GM21381 (cell line): ENCODE measurements around the gene TPSB2.
"Not testable (repeated sequence)": the region's sequence is repeated elsewhere in the genome, so short reads cannot be mapped to it uniquely, and the experiment has no call there.

Source experiments
- ATAC-seq: cut with Tn5 transposase; IDR thresholded peaks from one replicate; pipeline ENCODE4 v1.9.1; 2021; ENCODE audit warnings: mild to moderate bottlenecking, moderate library complexity; ENCODE audit not compliant: unreplicated experiment

The TPSB2 gene

DNA sequence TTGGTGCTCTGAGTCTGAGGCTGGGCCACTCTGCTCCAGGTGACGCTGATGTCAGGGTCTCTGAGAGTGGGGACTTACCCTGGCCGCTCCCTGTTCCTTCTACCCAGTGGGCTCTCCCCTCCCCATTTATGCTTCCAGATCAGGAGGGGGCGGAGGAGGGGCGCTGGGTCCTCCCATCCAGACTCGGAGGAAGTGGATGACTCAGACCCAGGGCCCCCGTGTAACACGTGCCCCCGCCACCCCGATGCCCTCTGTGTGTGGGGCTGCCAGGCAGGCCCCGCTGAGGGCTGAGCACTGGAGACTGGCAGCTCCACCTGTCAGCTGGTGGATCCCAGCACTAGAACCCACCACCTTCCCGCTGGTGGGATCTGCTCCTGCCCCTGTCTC is at the start of gene TPSB2:
Gene TPSB2 (minus strand): TSS at position 101 of the 387 bp plus-strand sequence. CDS start 233 bp downstream, outside the sequence.
- not testable (repeated sequence) for ATAC-seq

DNA sequence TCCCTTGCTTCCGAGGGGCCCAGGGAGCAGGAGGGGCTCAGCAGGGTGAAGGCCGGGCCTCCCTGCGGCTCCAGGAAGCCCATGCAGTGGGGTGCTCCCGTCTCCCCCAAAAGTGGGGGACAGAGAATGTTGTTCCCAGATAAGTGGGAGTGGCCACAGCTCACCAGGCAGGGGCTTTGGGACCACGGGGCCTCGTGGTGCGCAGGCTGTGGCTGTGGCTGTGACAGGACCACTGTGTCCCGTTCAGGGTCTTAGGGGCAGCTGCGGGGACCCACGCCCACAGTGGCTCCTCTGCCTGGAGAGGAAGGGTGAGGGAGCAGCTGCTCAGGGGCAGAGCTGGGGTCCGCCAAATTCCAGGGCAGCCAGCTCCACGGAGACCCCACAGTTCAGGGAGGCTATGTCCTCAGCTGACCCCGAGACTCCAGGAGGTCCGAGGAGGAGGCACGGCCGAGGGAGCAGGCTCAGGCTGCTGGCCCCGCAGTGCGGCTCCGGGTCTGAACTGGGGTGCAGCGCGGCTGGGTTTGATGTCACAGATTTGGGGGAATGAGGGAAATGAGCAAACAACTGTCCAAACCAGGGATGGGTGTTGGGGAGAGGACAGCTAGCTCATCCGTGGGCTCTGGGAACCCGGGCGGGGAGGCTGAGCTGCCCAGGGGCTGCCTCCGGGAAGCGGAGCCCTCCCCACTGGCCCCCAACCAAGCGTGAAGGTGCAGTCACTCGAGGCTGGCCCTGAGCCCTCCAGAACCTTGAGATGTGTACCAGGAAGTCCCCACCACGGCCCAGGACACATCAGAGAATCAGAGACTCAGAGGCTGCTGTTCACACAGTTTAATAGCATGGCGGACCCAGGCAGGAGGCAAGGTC is 49.3 kb upstream of the TPSB2 start:
- ATAC-seq = no peak

GRCh38 chr16:1278477-1278876 is 48.5 kb upstream of the TPSB2 start:
- ATAC-seq = no peak

GRCh38 chr16:1277617-1278282 is 47.8 kb upstream of the TPSB2 start:
- ATAC-seq = no peak

- no peak for ATAC-seq
Measured at GRCh38 chr16:1277151-1277598, 47.2 kb upstream of the TPSB2 start.

- no peak for ATAC-seq
Measured at GRCh38 chr16:1276580-1276878, 46.5 kb upstream of the TPSB2 start.

DNA sequence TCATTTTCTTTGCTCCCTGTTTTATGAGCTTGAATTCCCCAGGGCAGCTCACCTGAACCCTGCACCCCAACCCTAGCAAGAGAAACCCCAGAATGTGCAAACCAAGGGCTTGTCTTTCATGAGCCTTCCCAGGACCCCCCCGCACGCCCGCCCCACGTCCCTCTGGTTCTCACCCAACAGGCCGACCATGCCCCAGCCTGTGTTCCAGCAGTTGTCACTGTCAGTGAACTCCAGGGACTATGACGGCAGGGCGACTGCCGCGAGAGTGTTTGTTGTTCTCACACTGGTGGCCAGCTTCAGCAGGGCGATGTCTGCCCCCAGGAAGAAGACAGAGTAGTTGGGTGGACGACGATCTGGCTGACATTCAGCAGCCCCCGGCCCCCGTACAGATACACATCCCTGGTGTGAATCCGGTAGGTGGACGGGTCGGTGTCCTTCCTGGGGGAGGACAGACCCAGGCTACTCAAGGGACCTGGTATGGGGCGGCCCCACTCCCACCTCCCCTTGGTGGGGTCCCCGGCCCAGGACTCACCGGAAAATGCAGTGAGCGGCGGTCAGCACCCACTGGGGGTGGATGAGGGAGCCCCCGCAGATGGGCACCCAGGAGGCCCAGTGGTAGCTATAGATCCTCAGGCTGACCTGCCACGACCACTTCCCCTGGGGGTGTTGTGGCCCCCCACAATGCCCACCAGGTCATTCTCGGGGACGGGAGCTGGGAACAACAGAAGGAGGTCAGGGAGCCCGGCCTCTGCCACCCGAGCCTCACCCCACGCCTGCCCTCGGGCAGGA is 46.0 kb upstream of the TPSB2 start:
- ATAC-seq = no peak

DNA sequence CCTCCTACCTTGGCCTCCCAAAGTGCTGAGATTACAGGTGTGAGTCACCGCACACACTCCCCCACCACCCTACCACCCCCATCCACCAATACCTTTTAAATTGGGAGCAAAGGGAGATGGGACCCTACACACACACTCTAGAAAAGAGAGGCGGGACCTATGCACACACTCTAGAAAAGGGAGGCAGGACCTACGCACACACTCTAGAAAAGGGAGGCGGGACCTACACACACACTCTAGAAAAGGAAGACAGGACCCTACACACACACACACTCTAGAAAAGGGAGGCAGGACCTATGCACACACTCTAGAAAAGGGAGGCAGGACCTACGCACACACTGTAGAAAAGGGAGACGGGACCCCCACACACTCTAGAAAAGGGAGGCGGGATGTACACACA is 44.8 kb upstream of the TPSB2 start:
- ATAC-seq = no peak

DNA sequence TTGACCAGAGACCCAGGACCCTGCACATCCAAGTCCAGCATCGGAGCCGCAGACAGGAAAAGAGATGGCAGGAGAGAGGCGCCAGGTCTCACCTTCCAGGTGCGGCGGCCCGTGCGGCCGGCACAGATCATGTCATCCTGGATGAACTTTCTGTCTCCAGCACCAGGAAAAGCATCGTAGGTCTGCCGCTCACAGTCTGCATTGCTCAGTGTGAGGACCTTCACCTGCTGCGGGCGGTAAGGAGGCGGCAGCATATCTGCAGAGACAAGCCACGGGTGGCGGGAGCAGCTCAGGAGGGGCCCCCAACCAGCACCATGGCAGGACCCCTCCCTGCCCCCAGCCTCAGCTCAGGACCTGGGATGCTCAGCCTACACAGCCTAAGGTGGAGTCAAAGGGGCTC is 43.8 kb upstream of the TPSB2 start:
- ATAC-seq = no peak

- no peak for ATAC-seq
Measured at GRCh38 chr16:1272453-1273198, 42.6 kb upstream of the TPSB2 start.

DNA sequence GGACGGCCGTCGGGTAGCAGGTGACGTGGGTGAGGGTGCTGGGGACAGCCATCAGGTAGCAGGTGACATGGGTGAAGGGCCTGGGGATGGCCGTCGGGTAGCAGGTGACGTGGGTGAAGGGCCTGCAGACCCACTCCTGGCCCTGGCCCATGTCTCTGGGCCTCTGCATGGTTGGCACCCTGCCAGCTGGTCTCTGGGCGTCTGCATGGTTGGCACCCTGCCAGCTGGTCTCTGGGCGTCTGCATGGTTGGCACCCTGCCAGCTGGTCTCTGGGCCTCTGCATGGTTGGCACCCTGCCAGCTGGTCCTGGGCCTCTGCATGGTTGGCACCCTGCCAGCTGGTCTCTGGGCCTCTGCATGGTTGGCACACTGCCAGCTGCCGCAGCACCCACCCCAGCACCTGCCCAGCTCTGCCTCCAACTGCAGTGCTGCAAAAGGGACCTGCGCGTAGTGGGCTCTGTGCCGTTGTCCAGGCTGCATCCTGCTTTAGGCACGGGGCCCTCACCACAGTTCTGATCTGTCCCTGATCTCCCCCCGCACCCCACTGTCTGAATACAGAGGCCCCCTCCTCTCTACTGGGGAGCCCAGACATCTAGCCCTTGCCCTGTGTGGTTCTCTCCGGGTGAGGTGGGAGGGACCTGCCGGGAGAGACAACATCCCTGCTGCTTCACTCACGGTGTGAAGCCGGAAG is 41.9 kb upstream of the TPSB2 start:
- not testable (repeated sequence) for ATAC-seq

DNA sequence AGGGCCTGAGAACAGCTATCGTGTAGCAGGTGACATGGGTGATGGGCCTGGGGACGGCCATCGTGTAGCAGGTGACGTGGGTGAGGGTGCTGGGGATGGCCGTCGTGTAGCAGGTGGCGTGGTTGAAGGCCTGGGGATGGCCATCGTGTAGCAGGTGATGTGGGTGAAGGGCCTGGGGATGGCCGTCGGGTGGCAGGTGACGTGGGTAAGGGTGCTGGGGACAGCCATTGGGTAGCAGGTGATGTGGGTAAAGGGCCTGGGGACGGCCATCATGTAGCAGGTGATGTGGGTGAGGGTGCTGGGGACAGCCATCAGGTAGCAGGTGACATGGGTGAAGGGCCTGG is 41.4 kb upstream of the TPSB2 start:
- ATAC-seq = no peak

DNA sequence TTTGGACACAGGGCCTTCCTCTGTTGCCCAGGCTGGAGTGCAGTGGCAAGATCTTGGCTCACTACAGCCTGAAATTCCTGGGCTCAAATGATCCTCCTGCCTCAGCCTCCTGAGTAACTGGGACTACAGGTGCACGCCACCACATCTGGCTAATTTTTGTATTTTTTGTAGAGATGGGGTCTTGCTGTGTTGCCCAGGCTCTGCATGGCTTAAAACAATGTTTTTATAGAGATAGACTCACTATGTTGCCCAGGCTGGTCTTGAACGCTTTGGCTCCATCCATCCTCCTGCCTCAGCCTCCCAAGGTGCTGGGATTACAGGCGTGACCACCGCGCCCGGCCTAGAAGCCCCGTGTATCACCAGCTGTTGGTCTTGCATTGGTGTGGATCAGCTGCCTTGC is 39.4 kb upstream of the TPSB2 start:
- ATAC-seq = not testable (repeated sequence)

GRCh38 chr16:1265826-1266225 is 35.8 kb upstream of the TPSB2 start:
- no peak for ATAC-seq

- ATAC-seq = no peak
Measured at GRCh38 chr16:1265090-1265630, 35.2 kb upstream of the TPSB2 start.

DNA sequence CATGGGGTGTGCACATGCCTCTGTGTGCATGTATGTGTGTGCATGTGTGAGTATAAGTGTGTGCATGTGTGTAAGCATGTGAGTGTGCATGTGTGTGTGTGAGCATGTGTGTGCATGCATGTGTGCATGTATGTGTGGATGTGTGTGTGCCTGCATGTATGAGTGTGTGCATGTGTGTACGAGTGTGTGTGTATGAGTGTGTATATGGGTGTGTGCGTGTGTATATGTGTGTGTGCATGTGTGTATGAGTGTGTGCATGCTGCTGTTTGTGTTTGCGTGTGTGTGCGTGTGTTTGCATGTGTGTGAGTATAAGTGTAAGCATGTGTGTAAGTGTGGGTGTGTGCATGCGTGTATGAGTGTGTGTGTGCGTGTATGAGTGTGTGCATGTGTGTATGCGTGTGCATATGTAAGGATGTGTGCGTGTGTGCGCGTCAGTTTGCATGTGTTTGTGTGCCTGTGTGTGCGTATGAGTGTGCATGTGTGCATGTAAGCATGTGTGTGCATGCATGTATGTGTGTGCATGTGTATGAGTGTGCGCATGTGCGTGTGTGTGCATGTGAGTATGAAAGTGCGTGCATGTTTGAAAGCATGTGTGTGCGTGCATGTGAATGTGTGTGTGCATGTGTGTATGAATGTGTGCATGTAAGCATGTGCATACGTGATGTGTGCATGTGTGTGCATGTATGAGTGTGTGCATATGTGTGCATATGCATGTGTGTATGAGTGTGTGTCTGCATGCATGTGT is 34.5 kb upstream of the TPSB2 start:
- ATAC-seq = no peak

- ATAC-seq = no peak
Measured at GRCh38 chr16:1263591-1264344, 33.8 kb upstream of the TPSB2 start.

GRCh38 chr16:1262846-1263221 is 32.9 kb upstream of the TPSB2 start:
- ATAC-seq = no peak
